Activated B cell treated with CpG ODN at 0.5 μM for 24 hours (primary cell): Measurements from ENCODE around the gene YWHAH. TPM values are rescaled to one million over a fixed set of nuclear protein-coding genes. Genes with fewer than 3 reads are reported as not detected.
A peak's percentile ranks its signal among the peaks of the same experiment; 100 is the strongest.

ENCODE experiments used
- ATAC-seq: fragments of 200-7000 bp; cut with Tn5 transposase; one replicate; pipeline ENCODE4 v1.10.0; 2021; ENCODE audit warnings: low read depth, mild to moderate bottlenecking, moderate library complexity
- CTCF ChIA-PET: fragments of 350-600 bp; sonication (Branson Sonifier 250); formaldehyde crosslinking; loops from one replicate; lab custom pipeline; 2021; ENCODE audit warnings: antibody characterized with exemption; lab: Charles Lee
- POLR2A ChIA-PET: fragments of 350-600 bp; sonication (Branson Sonifier 250); formaldehyde crosslinking; loops from one replicate; lab custom pipeline; 2021; ENCODE audit warnings: antibody characterized with exemption; lab: Charles Lee
- DNase-seq: peaks from one replicate; pipeline ENCODE4 v3.0.0; 2022
- H3K27ac Mint-ChIP-seq: one replicate; pipeline ENCODE4 v1.8.0; 2020; ENCODE audit warnings: mixed read lengths
- H3K27me3 Mint-ChIP-seq: one replicate; pipeline ENCODE4 v1.8.0; 2021; ENCODE audit warnings: mixed read lengths
- H3K36me3 Mint-ChIP-seq: one replicate; pipeline ENCODE4 v1.8.0; 2021; ENCODE audit warnings: low read depth, mixed read lengths
- H3K4me1 Mint-ChIP-seq: one replicate; pipeline ENCODE4 v1.8.0; 2021; ENCODE audit warnings: mixed read lengths
- H3K4me3 Mint-ChIP-seq: one replicate; pipeline ENCODE4 v1.8.0; 2020; ENCODE audit warnings: mild to moderate bottlenecking, mixed read lengths
- H3K9me3 Mint-ChIP-seq: one replicate; pipeline ENCODE4 v1.8.0; 2020; ENCODE audit warnings: mixed read lengths
- CTCF ChIP-seq: fragments of 200-600 bp; IDR thresholded peaks from one replicate; pipeline ENCODE4 v1.8.0; 2022; ENCODE audit warnings: antibody characterized with exemption, mild to moderate bottlenecking
- intact Hi-C: fragments of 100-400 bp; cut with micrococcal nuclease; formaldehyde crosslinking; loops from one replicate; pipeline ENCODE4 v1.15.1; 2024
- total RNA-seq: library from RNA; stranded (reverse); gene quantifications from 2 replicates; pipeline ENCODE4 v1.2.3, GENCODE V29; 2022

The YWHAH gene
- total RNA-seq, 1 donor from 2014 or later = 48.9 TPM

DNA sequence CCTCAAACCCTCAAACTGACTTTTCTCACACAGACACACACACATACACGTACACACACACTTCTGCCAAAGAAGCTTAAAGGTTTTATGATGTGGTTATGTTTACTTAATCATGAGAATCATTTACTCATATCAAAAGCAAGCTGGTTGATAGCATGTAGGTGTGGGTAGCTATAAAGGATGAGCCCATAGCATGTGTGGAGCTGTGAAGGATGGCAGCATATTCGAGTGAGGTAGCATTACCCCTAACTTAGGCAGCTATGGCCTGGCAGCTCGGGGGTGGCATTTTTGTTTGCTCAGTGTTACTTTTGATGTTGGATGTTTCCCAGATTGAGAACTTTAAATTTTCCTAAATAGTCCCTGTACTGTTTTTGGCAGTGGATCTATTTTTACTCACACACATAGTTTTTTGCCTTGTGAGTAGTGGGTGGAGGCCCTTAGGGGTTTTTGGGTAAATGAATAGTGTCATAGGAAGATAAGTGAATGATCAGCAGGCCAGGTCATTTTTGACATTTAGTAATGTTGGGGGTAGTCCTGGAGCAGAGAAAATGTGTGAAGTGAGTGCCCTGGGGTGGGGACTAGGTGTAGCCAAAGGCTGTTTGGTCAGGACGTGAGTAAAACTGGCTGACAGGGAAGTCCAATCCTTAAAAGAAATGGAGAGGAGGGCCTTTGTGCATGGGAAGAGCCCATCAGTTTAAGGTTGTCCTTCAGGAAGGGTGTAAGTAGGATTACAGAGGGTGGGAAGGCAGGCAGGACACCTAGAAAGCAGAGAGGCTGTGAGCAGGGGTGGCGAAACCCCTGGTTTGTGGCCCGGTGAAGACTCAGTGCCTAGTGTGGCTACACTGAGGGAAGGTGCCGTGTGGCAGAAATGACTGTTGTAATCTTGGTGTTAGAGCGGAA lies 7.1 kb downstream of the YWHAH start:
- peaks cover 23% of the 10 kb centered on the region for H3K4me1 Mint-ChIP-seq
- DNase-seq (no peak), ATAC-seq (no peak)
- no peak for TF ChIP-seq CTCF
- H3K27ac Mint-ChIP-seq = peak overlapping the region; percentile 4
- ChIA-PET CTCF (interaction anchor here (0.8 to 1.1 kb wide), 2 partner anchors 19 to 183 kb away, joined by 3 to 4 read pairs; no protein-coding TSS in a partner anchor), POLR2A (no interaction called here)
- no peaks in the 10 kb centered on the region for H3K27me3 Mint-ChIP-seq
- H3K4me3 Mint-ChIP-seq = no peak overlapping the region
- H3K9me3 Mint-ChIP-seq = no peaks in the 10 kb centered on the region
- peaks cover 63% of the 10 kb centered on the region for H3K36me3 Mint-ChIP-seq
- intact Hi-C loops = no loop called here

DNA sequence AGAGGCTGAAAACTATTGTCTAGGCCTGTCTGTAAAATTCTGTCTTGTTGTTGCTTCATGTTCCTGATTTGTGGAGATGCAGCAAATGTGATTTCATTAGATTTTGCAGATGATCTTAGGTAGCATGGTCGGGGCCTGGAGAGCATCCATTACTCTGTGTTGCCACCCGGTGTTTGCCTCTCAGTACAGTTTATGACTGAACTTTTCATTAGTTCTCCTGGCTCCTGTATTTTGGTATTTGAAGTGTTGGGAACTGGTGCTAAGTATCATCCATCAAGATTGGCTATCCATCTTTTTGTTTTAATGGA lies 7.7 kb downstream of the YWHAH start:
- ChIA-PET POLR2A (no interaction called here), CTCF (no interaction called here)
- no peaks in the 10 kb centered on the region for H3K27me3 Mint-ChIP-seq
- ATAC-seq (no peak), DNase-seq (no peak)
- intact Hi-C loops = no loop called here
- H3K27ac Mint-ChIP-seq = no peak overlapping the region
- H3K9me3 Mint-ChIP-seq = no peaks in the 10 kb centered on the region
- peaks cover 21% of the 10 kb centered on the region for H3K4me1 Mint-ChIP-seq
- TF ChIP-seq CTCF = no peak
- no peak overlapping the region for H3K4me3 Mint-ChIP-seq
- H3K36me3 Mint-ChIP-seq = peaks cover 69% of the 10 kb centered on the region

- intact Hi-C loops = no loop called here
- CTCF ChIA-PET = no interaction called here
Observed at GRCh38 chr22:31952472-31952871, 8.1 kb downstream of the YWHAH start.

GRCh38 chr22:31953261-31953660 lies 8.9 kb downstream of the YWHAH start:
- peaks cover 16% of the 10 kb centered on the region for H3K4me1 Mint-ChIP-seq
- no peak for ATAC-seq
- ChIA-PET CTCF (no interaction called here), POLR2A (interaction anchor here (0.5 kb wide), 1 partner anchor 111 kb away, joined by 5 read pairs; no protein-coding TSS in a partner anchor)
- no peak for DNase-seq
- H3K27me3 Mint-ChIP-seq = no peaks in the 10 kb centered on the region
- no peak overlapping the region for H3K4me3 Mint-ChIP-seq
- no peak overlapping the region for H3K27ac Mint-ChIP-seq
- intact Hi-C loops = no loop called here
- no peaks in the 10 kb centered on the region for H3K9me3 Mint-ChIP-seq
- H3K36me3 Mint-ChIP-seq = peaks cover 71% of the 10 kb centered on the region
- no peak for TF ChIP-seq CTCF

More at GRCh38 chr22:31952472-31952871, 8.1 kb downstream of the YWHAH start:
- peaks cover 17% of the 10 kb centered on the region for H3K4me1 Mint-ChIP-seq
- ATAC-seq (no peak), DNase-seq (no peak)
- no peaks in the 10 kb centered on the region for H3K9me3 Mint-ChIP-seq
- H3K27ac Mint-ChIP-seq = no peak overlapping the region
- H3K27me3 Mint-ChIP-seq = no peaks in the 10 kb centered on the region
- POLR2A ChIA-PET = no interaction called here
- peaks cover 71% of the 10 kb centered on the region for H3K36me3 Mint-ChIP-seq
- TF ChIP-seq CTCF = no peak
- H3K4me3 Mint-ChIP-seq = no peak overlapping the region
